Measurements from ENCODE around the gene ZNF569. TPM values are rescaled to one million over a fixed set of nuclear protein-coding genes. Genes with fewer than 3 reads are reported as not detected.

Gene ZNF569
- total RNA-seq, result 5.2 TPM
- long read RNA-seq, full-length matches to known transcripts, result 11 of 14 reads
- long read RNA-seq, partial matches to known transcripts, result 0 of 14 reads
- long read RNA-seq, other reads (novel, unspliced or antisense), result 3 of 14 reads

GRCh38 chr19:37466798-37467607 is at the start of gene ZNF569:
Gene ZNF569, minus strand, starts transcription at chr19:37467444. Its CDS starts 22,523 bp downstream, at chr19:37444921.
- peak; percentile 93 for DNase-seq
- ATAC-seq (ENCODE audit: poor library complexity), result peak; percentile 84
- intact Hi-C loops (cut with DNase I), result loop anchor here (10.0 kb wide), 1 partner anchor 92 kb away; the partner anchor contains the start of gene ZNF527

DNA sequence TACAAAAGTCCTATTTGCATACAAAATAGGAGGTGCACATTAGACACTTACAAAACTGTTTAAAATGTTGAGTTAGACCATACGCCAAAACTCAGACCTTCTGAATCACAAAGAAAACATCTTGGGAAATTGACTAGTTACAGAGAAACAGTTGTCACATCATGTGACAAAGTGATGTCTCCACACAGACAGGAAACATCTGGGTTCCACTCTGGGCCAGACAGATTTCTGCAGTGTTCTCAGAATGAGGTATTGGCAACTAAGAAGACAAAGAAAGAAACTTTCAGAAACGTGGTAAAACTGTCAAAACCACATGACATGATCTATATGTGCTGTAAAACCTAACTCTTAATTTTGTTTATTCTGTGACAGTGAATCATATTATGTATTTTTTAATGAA is 46.2 kb upstream of the ZNF569 start:
- ATAC-seq (ENCODE audit: poor library complexity), result no peak
- no peak for DNase-seq

GRCh38 chr19:37511821-37512220 is 44.6 kb upstream of the ZNF569 start:
- no peak for ATAC-seq (ENCODE audit: poor library complexity)
- intact Hi-C loops (cut with DNase I), result no loop called here
- no peak for DNase-seq

More for the DNA sequence above, 46.2 kb upstream of the ZNF569 start:
- intact Hi-C loops (cut with DNase I), result no loop called here

DNA sequence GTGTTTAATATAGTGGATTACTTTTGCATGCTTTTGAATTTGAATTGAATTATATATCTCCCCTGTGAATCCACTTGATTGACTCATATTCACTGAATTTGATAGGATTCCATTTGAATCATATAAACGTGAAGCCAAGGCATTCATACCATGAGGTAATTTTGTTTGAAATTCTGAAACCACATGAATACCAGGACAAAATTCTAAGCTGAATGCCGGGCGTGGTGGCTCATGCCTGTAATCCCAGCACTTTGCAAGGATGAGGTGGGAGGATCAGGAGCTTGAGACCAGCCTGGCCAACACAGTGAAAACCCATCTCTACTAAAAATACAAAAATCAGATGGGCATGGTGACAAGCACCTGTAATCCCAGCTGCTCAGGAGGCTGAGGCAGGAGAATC is 43.9 kb upstream of the ZNF569 start:
- DNase-seq (no peak), ATAC-seq (ENCODE audit: poor library complexity) (no peak)
- intact Hi-C loops (cut with DNase I), result no loop called here

DNA sequence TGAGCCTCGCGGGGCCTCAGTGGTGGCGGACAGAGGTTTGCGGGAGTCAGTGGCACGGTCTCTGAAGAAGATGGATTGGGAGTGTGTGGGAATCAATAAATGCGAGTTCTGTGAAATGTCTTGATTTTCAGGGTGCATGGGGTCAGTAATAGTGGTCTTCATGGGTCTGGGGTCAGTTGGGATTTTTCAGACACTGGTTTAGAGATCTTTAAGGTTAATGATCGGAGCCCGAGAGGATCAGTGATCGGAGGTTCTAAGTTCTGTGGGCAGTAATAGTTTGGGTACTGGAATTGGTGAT is 39.9 kb upstream of the ZNF569 start:
- intact Hi-C loops (cut with DNase I), result no loop called here
- DNase-seq, result no peak
- ATAC-seq (ENCODE audit: poor library complexity), result no peak

DNA sequence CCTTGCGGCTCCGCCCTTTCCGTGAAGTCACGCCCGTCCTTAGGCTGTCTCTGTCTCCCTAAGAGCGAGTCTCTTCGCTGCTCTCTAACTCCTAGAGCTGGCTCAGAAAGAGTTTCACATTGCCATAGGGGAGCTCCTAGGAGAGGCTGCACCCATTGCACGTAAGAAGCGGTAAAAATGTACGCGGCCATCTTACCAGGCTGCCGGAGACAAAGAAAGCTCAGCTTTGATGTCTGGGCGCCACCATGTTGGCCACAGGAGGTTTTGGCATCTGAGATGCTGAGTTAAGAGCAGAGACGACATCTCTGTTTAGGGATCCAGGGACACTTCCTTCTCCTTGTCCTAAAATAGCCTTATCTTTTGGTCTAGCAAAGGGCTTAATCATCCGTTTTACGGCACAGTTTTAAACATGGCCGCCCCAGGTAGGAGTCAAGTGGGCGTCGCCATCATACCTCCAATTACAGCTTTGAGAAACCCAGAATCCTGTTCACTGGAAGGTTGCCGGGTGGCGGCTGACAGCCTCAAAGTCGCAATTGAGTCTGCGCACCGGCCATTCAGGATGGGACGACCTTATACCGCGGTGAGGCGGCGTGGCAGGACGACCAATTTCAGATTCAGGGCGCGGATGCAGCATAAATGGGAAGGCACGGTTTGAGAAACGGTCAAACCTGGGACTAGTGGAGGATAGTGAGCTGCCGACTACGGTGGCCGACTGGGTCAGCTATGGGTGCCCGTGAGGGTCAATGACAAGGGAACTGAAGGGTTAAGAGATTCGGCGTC is 39.3 kb upstream of the ZNF569 start, which contains the start of gene ZNF793:
ZNF793 (plus strand) TSS at position 553 of the 780 bp plus-strand sequence. CDS start 16,501 bp downstream, outside the sequence.
- intact Hi-C loops (cut with DNase I), result no loop called here
- peak; percentile 83 for DNase-seq
- peak; percentile 96 for ATAC-seq (ENCODE audit: poor library complexity)

GRCh38 chr19:37505958-37506386 is 38.7 kb upstream of the ZNF569 start:
- intact Hi-C loops (cut with DNase I), result loop anchor here (2.0 kb wide), 1 partner anchor 35 kb away; no protein-coding TSS in a partner anchor
- ATAC-seq (ENCODE audit: poor library complexity) (no peak), DNase-seq (no peak)

GRCh38 chr19:37492213-37492612 is 25.0 kb upstream of the ZNF569 start:
- intact Hi-C loops (cut with DNase I), result no loop called here
- ATAC-seq (ENCODE audit: poor library complexity), result no peak
- no peak for DNase-seq

GRCh38 chr19:37484406-37485168 is 17.3 kb upstream of the ZNF569 start:
- intact Hi-C loops (cut with DNase I), result no loop called here
- DNase-seq (no peak), ATAC-seq (ENCODE audit: poor library complexity) (no peak)

DNA sequence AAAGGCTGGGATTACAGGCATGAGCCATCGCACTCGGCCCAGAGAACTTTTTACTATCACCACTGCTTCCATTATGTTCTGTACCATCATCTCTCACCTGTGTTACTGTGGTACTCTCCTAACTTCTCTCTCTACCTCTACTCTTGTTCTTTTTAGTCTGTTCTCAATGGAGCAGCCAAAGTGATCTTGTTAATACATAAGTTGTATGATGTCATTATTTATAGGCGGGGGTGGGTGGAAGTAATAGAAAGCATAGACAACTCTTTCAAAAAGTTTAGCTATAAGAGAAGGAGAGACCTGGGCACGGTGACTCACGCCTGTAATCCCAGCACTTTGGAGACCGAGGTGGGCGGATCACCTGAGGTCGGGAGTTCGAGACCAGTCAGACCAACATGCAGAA is 4.9 kb upstream of the ZNF569 start:
- ATAC-seq (ENCODE audit: poor library complexity) (no peak), DNase-seq (no peak)
- intact Hi-C loops (cut with DNase I), result no loop called here

DNA sequence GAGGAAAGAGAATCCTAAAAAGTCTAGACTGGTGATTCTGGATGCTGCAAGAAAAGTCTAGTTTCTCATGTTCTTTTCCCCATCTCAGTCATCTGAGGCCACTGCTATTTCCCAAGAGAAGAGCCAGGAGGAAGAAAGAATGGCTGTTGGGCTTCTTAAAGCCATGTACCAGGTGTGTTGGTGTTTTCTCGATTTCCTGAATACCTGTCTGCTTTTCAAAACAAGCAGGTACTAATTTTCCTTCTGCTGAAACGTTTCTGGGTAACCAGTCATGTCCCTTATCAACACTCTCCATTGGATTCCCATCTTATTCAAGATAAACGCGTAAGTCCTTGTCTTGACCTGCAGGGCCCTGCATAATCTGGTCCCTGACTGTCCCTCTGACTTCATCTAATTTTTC is 3.0 kb upstream of the ZNF569 start:
- DNase-seq (no peak), ATAC-seq (ENCODE audit: poor library complexity) (no peak)
- intact Hi-C loops (cut with DNase I), result loop anchor here (2.0 kb wide), 1 partner anchor 35 kb away; no protein-coding TSS in a partner anchor

DNA sequence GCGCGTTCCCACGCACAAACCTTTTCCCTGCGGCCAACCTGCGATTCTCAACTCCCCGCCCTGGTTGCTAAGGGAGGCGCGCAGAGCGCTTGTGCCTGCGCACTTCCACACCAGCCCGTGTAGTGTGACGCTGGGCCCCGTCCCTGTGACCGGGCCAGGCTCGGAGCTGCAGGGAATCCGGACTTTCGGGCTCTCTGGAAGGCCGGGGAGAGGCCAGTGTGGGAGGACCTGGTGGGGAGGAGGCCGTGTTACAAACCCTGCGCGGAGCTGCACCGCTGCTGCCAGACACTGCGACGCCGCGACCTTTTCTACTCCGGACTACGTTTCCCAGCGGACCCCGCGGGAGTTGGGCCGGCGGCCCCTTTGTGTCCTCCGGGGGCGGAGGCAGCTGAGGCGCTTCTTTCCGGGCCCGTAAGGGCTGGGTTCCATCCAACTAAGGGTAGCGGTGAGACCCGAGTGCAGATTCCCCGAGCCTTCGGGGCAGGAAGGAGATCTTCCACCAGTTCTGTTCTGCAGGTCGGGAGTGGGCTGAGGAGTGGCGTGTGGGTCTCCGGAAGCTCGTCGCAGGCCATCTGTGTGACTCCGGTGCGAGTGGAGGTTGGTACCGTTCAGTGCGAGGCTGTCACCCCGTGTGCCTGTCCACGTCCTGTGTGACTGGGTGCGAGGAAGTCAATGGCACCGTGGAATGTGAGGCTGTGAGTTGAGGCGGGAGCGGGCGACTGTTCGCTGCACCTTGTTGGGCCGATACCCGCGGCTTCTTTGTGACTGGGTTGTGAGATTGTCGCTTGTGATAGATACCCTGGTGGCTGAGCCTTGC is 1.9 kb upstream of the ZNF569 start, which contains the start of gene ZNF570:
ZNF570 (plus strand) TSS at position 396 of the 817 bp plus-strand sequence. CDS start 999 bp downstream, outside the sequence.
- ATAC-seq (ENCODE audit: poor library complexity), result peak; percentile 92
- peak; percentile 94 for DNase-seq
- intact Hi-C loops (cut with DNase I), result loop anchor here (10.0 kb wide), 1 partner anchor 94 kb away; the partner anchor contains the start of gene ZNF527

DNA sequence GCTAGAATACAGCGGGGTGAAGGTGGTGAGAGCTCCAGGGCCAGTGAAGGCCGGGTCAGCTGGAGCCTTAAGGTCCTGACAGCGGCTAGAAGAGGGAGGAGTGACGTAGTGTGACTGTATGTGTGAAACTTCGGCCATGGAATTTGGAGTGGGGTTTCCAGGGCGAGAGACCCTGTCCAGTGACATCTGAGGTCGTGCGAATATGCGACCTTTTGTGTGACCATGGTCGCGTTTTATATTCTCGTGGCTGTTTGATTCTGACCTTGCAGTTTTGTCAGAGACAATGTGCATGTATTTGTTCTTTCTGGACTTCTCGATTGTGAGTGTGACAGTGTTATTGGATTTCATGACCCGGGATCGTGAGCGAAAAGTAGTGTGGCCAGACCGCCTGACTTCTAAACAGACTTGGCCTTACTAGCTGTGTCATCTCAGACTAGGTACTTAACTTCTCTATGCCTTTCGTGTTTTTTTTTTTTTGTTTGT is 405 bp upstream of the ZNF569 start:
- ATAC-seq (ENCODE audit: poor library complexity) (no peak), DNase-seq (no peak)
- intact Hi-C loops (cut with DNase I), result loop anchor here (10.0 kb wide), 1 partner anchor 93 kb away; the partner anchor contains the start of gene ZNF527

DNA sequence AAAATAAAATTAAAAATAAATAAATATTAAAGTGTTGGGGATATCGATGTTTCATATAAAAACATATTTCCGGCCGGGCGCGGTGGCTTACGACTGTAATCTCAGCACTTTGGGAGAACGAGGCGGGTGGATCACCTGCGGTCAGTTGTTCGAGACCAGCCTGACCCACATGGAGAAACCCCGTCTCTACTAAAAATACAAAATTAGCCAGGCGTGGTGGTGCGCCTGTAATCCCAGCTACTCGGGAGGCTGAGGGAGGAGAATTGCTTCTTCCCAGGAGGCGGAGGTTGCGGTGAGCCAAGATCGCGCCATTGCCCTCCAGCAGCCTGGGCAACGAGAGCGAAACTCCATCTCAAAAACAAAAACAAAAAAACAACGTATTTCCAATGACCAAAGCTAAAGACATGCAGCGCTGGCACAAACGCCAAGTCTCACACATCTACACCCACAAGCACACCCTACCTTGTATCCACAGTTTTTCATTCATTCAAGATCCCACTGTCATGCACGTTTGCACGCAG is 907 bp downstream of the ZNF569 start:
- DNase-seq (no peak), ATAC-seq (ENCODE audit: poor library complexity) (no peak)
- intact Hi-C loops (cut with DNase I), result loop anchor here (10.0 kb wide), 1 partner anchor 92 kb away; the partner anchor contains the start of gene ZNF527

- ATAC-seq (ENCODE audit: poor library complexity) (no peak), DNase-seq (no peak)
- intact Hi-C loops (cut with DNase I), result no loop called here
Measured at GRCh38 chr19:37452500-37453245, 14.6 kb downstream of the ZNF569 start.

DNA sequence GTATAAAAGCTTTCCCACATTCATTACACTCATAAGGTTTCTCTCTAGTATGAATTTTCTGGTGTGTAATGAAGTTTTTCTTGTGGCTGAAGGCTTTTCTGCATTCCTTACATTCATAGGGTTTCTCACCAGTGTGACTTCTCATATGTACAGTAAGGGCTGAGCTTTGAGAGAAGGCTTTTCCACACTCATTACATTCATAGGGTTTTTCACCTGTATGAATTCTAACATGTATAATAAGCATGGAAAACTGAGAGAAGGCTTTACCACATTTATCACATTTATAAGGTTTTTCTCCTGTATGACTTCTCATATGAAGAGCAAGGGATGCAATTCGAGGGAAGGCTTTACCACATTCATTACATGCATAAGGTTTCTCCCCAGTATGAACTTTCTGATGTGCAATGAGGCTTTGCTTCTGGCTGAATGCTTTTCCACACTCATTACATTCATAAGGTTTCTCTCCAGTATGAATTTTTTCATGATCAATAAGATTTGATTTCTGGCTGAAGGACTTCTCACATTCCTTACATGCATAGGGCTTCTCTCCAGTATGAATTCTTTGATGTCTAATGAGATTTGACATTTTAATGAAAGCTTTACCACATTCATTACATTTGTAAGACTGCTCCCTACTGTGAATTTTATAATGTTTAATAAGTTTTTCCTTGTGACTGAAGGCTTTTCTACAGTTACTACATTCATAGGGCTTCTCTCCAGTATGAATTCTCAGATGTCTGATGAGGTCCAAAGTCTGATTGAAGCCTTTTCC is 53.7 kb downstream of the ZNF569 start:
- DNase-seq (no peak), ATAC-seq (ENCODE audit: poor library complexity) (no peak)
- intact Hi-C loops (cut with DNase I), result no loop called here

Measured in Right ventricle myocardium superior (tissue), 1 donor.